ENCODE measurements around the gene STOX2. TPM values are rescaled to one million over a fixed set of nuclear protein-coding genes. Genes with fewer than 3 reads are reported as not detected.

STOX2 gene
- total RNA-seq, 1 donor from 2014 or later: not detected

GRCh38 chr4:183996868-183997267 is 91.8 kb downstream of the STOX2 start:
- H3K9me3 Mint-ChIP-seq: no peaks in the 10 kb centered on the region
- no peak overlapping the region for H3K27ac Mint-ChIP-seq
- no peak for TF ChIP-seq CTCF (IDR thresholded peaks at IDR 0.05)

GRCh38 chr4:183999435-183999834 is 94.3 kb downstream of the STOX2 start:
- DNase-seq (no peak), ATAC-seq (ENCODE audit: low read depth) (no peak)
- H3K27ac Mint-ChIP-seq: no peak overlapping the region
- no peak for TF ChIP-seq CTCF (IDR thresholded peaks at IDR 0.05)
- H3K4me1 Mint-ChIP-seq: no peaks in the 10 kb centered on the region
- peaks cover 6% of the 10 kb centered on the region for H3K27me3 Mint-ChIP-seq
- intact Hi-C loops (cut with micrococcal nuclease): no loop called here
- H3K9me3 Mint-ChIP-seq: no peaks in the 10 kb centered on the region
- H3K36me3 Mint-ChIP-seq (ENCODE audit: low read depth): no peaks in the 10 kb centered on the region
- CTCF ChIA-PET: no interaction called here
- H3K4me3 Mint-ChIP-seq: no peak overlapping the region
- POLR2A ChIA-PET: no interaction called here

More at GRCh38 chr4:183996868-183997267, 91.8 kb downstream of the STOX2 start:
- ChIA-PET POLR2A (no interaction called here), CTCF (no interaction called here)
- no peak overlapping the region for H3K4me3 Mint-ChIP-seq
- no peak for DNase-seq
- peaks cover 7% of the 10 kb centered on the region for H3K27me3 Mint-ChIP-seq
- H3K4me1 Mint-ChIP-seq: no peaks in the 10 kb centered on the region
- intact Hi-C loops (cut with micrococcal nuclease): no loop called here
- H3K36me3 Mint-ChIP-seq (ENCODE audit: low read depth): no peaks in the 10 kb centered on the region
- ATAC-seq (ENCODE audit: low read depth): no peak

- TF ChIP-seq CTCF (IDR thresholded peaks at IDR 0.05): no peak
- Mint-ChIP-seq H3K4me3 (no peak overlapping the region), H3K27me3 (peaks cover 6% of the 10 kb centered on the region), H3K4me1 (no peaks in the 10 kb centered on the region), H3K27ac (no peak overlapping the region), H3K9me3 (no peaks in the 10 kb centered on the region), H3K36me3 (ENCODE audit: low read depth) (no peaks in the 10 kb centered on the region)
- POLR2A ChIA-PET: no interaction called here
- no peak for DNase-seq
- CTCF ChIA-PET: no interaction called here
- intact Hi-C loops (cut with micrococcal nuclease): no loop called here
- no peak for ATAC-seq (ENCODE audit: low read depth)
These were observed 95.6 kb downstream of the STOX2 start for GRCh38 chr4:184000457-184001396.

- H3K4me1 Mint-ChIP-seq: no peaks in the 10 kb centered on the region
- DNase-seq (no peak), ATAC-seq (ENCODE audit: low read depth) (no peak)
- intact Hi-C loops (cut with micrococcal nuclease): no loop called here
- no peaks in the 10 kb centered on the region for H3K9me3 Mint-ChIP-seq
- no peaks in the 10 kb centered on the region for H3K36me3 Mint-ChIP-seq (ENCODE audit: low read depth)
- no peak overlapping the region for H3K4me3 Mint-ChIP-seq
- POLR2A ChIA-PET: no interaction called here
- no peak overlapping the region for H3K27ac Mint-ChIP-seq
- no peak for TF ChIP-seq CTCF (IDR thresholded peaks at IDR 0.05)
- CTCF ChIA-PET: no interaction called here
- peaks cover 8% of the 10 kb centered on the region for H3K27me3 Mint-ChIP-seq
These were observed 98.3 kb downstream of the STOX2 start for GRCh38 chr4:184003433-184003832.

GRCh38 chr4:184007891-184008290 is 102.8 kb downstream of the STOX2 start:
- CTCF ChIA-PET: no interaction called here

More at GRCh38 chr4:184007891-184008290, 102.8 kb downstream of the STOX2 start:
- intact Hi-C loops (cut with micrococcal nuclease): no loop called here
- no peak for TF ChIP-seq CTCF (IDR thresholded peaks at IDR 0.05)
- H3K9me3 Mint-ChIP-seq: no peaks in the 10 kb centered on the region
- H3K36me3 Mint-ChIP-seq (ENCODE audit: low read depth): no peaks in the 10 kb centered on the region
- peaks cover 5% of the 10 kb centered on the region for H3K27me3 Mint-ChIP-seq
- no peak overlapping the region for H3K4me3 Mint-ChIP-seq
- H3K27ac Mint-ChIP-seq: no peak overlapping the region
- H3K4me1 Mint-ChIP-seq: no peaks in the 10 kb centered on the region
- ATAC-seq (ENCODE audit: low read depth) (no peak), DNase-seq (no peak)
- POLR2A ChIA-PET: no interaction called here
